Suppressor macrophage (primary cell): ENCODE data around the gene VAT1L.

Source experiments
- DNase-seq, 4 experiments: peaks; one replicate each; pipeline ENCODE4 v3.0.0-alpha.2; 2020 to 2022

The VAT1L gene

DNA sequence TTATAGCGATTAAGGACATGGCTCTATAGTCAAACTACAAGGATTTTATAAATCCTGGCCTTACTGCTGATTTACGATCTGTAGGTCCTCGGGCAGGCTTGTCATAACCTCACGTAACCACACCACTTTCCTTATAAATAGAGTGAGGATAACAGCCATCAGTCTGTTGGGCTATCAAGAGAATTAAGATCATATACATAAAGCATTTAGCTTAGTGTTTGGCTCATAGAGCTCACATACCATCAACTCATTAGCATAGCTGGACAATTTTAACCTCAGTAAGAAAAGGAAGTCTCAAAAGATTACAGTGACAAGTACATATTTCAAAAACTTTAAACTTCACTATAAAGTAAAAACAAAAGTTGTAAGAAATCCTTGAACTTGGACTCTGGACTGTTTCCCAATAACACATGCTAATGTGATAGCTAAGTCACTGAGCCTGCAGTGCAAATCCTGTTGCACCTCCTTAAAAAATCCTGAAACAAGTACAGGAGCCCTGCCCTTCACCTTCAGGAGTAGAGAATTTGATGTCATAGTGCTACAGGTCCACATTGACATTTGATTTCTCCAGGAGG is 213.2 kb downstream of the VAT1L start:
- DNase-seq: peak in 1 of 4 experiments; percentile 3

DNA sequence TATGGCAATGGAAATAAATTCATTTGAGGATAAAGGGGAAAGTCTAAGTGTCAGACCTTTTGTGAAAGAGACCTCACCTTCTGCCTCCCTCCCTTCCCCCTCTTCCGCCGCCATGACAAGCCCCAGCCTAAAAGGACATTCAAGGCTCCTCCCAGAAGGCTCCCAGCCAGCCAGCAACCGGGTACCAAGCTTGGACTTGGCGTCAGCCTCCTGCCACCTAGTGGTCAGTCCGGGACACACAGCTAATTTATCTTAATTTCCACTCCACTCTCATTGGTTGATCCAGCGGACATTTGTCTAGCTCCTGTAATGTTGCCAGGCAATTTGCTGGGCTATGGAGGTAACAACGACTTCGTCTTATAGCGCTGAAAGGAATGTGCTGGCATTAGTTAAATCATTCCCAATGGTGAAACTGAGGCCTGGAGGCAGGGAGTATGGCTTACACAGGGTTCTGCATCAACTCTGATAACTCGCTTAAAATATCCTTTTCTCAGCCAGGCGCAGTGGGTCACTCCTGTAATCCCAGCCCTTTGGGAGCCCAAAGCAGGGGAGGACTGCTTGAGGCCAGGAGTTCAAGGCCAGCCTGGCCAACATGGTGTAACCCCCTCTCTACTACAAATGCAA is 214.7 kb downstream of the VAT1L start:
- DNase-seq: peak; percentile 85 to 91 (median 88)

DNA sequence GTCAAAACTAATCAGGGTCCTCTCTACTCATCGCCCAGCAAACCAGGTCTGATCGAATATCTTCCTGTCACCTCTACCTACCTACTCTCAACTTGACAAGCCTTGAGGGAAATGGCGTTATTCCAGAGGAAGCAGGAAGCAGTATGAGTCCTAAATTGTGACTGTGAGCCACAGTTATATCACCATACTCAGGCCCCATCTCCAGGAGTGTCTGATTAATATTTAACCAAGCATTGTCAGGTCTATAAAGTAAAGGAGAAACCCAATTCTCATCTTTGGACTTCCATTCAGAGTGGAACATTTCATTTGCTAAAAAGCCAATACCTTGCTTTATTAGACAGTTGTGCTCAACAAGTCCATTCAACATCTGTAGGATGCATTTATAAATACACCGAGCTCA is 216.2 kb downstream of the VAT1L start:
- DNase-seq: no peak

DNA sequence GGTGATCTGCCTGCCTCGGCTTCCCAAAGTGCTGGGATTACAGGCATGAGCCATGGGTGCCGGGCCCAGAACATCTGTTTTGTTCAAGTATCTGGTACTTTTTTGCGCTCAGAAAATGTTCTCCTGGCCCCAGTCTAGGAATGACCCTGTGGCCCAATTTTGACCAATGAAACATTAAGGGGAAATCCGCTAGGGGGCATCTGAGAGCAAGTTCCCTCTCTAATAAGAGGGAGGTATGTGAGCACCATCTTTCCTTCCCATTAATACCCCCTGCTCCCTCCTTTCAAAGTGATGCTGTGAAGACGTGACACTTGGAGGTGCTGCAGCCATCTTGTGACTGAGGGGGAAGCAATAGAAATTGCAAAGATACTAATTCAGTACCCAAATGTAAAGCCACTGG is 217.5 kb downstream of the VAT1L start:
- peak; percentile 3 to 44 (median 11) for DNase-seq

DNA sequence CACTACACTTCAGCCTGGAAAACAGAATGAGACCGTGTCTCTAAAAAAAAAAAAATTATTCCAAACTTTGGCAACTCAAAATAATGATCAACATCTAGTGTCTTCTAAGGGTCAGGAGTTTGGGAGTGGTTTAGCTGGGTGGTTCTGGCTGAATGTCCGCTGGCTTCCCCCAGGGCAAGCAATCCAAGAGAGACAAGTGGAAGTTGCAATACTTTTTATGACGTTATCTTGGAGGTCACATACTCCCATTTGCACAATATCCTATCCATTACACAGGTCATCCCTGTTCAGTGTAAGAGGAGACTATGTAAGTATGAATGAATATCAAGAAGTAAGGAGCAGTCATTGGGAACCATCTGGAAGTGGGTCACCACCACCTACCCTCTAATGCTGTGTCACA is 218.8 kb downstream of the VAT1L start:
- DNase-seq: no peak

DNA sequence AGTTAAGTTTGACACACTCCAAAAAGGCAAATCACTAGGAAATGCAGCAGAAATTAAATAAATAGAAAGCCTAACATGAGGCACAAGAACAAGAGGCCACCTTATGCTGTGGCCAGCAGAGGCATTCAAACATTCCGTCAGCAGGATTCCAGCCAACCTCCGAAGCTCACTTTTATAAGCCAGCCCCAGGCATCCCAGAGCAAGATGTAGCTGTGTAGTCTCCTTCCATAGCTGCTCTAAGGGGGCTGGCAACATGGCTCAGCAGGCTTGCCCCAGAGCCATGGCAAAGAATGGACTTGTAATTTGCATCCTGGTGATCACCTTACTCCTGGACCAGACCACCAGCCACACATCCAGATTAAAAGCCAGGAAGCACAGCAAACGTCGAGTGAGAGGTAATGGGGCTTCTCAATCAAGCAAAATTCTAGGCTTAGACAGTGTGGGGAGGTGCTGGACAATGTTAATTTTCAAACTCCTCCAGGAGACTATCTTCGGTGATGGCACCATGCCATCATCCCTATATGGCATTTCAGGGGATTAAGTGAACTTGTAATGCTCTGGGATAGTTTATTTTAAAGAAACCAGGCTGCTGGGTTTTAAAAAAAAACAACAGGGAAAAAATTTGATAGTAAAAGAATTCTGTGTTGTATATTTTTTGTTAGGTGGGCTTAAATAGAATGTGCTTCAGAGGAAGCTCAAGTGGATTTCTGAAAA is 234.1 kb downstream of the VAT1L start, which contains the start of gene CLEC3A:
Gene CLEC3A (plus strand): TSS at position 202 of the 714 bp plus-strand sequence. CDS start 79 bp downstream, at position 281.
- DNase-seq: no peak

DNA sequence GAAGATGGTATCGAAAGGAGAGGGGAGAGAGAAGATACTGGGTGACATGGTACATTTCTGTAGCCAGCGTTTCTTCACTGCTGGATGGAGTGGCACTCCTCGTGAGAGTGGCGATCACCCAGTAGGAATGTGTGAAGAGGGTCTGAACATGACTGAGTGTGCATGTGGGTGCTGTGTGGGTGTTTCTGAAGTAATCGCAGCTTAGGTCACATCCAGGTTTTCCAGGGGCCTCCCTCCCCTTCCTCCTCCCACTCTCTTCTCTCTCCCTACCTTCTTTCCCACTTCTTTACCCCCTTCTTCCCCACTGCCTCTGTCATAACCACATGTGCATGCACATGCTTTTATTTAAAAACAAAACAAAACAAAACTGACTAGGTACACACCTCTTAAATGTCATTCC is 235.8 kb downstream of the VAT1L start:
- DNase-seq: no peak

DNA sequence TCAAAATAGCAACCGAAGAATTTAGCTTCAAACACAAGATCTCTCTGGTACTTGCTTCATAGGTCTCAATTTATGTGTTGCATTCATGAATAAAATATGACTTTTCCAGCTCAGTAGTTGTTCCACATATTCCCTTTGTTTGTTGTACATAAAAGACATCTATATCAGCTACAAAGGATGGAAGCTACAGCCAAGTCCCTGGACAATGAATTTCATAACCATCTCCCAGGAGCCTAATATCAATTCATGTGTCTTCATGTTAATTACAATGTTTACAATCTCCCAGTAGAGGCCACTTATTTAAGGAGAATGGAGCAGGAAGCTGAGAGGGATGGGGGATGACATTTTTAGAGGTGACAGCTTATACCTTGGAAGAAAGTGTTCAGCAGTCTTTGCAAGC is 237.3 kb downstream of the VAT1L start:
- no peak for DNase-seq

DNA sequence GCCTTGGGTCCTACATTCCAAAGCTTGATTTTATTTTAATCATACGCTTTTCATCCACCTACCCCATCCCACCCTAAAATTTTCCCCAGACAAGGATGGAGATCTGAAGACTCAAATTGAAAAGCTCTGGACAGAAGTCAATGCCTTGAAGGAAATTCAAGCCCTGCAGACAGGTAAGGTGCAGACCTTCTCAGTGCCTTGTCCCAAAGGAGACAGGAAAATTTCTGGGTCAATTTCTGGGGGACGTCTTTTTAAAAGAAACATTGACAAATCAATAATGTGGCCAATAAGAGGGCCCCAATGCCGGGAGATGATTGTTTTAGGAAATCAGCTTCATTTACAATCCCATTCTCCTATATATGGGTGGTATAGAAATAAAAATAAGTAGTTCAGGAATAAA is 239.7 kb downstream of the VAT1L start:
- no peak for DNase-seq
